HG02981 (cell line): Measurements from ENCODE around the gene ERCC2.
"Not testable (repeated sequence)": the region's sequence is repeated elsewhere in the genome, so short reads cannot be mapped to it uniquely, and the experiment has no call there.

ENCODE experiments used
- ATAC-seq: cut with Tn5 transposase; IDR thresholded peaks from one replicate; pipeline ENCODE4 v1.9.1; 2021; ENCODE audit warnings: mild to moderate bottlenecking, moderate library complexity; ENCODE audit not compliant: unreplicated experiment

The ERCC2 gene

GRCh38 chr19:45370410-45371204, at the start of gene ERCC2:
TSS of gene ERCC2 (minus strand) at chr19:45370573. CDS start at chr19:45370540, 33 bp downstream.
- peak; percentile 93 for ATAC-seq

- no peak for ATAC-seq
Observed at GRCh38 chr19:45419895-45420294, 49.5 kb upstream of the ERCC2 start.

GRCh38 chr19:45419396-45419795, 49.0 kb upstream of the ERCC2 start:
- ATAC-seq: no peak

DNA sequence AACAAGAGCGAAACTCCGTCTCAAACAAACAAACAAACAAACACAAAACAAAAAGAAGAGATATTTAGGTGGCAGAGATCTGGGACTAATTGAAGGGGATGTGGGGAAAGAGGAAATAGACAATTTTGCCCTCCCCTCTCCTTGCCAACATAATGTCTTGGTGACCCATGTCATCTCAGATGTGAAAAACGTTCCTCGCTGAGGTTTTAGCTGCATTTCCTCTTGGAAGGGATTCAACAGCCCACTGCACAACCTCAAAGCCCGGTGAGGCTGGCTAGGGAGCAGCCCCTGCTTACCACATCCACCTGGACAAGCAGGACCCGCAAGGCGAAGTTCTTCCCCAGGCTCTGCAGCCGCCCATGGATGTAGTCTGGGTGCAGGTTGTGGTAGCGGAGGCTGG, 48.4 kb upstream of the ERCC2 start:
- no peak for ATAC-seq

DNA sequence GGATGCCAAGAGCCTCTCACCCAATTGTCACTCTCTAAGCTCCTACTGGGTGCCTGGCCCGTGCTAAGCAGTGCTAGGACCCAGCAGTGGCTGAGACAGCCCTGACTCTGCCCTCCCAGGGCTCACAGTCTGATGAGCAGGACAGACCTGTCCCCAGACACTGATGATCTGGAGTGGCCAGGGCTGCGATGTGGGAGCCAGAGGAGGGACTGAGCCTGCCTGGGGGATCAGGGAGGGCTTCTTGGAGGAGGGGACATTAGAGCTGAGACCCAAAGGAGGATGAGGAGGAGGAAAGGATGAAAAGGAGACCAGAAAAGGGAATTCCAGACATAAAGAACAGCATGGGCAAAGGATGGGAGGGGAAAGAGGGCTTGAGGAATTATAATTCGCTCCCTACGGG, 46.8 kb upstream of the ERCC2 start:
- no peak for ATAC-seq

DNA sequence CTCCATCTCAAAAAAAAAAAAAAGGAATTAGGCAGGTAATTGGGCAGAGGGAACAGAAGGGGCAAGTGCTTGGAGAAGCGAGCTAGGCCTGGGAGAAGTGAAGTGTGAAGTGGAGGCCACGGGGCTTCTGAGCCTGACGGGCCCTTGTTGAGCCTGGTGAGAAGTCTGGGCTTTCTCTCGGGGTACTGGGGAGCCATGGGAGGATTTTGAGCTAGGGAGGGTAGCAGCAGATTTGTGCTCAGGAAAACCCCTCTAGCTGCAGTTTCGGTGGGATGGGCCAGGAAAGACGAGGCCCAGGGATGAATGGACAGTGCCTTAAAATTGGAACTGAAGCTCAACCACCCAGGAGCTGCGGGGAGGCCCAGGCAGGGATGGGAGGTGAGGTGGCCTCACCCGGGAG, 44.1 kb upstream of the ERCC2 start:
- no peak for ATAC-seq

- ATAC-seq: no peak
Observed at GRCh38 chr19:45413497-45413896, 43.1 kb upstream of the ERCC2 start.

DNA sequence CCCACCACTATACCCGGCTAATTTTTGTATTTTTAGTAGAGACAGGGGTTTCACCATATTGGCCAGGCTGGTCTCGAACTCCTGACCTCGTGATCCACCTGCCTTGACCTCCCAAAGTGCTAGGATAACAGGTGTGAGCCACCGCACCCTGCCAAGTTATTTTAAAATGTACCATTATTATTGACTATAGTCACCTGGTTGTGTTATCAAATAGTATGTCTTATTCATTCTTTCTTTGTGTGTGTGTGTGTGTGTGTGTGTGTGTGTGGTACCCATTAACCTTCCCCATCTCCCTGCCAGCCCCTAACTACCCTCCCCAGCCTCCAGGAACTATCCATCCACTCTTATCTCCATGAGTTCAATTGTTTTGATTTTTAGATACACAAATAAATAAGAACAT, 40.0 kb upstream of the ERCC2 start:
- ATAC-seq: not testable (repeated sequence)

DNA sequence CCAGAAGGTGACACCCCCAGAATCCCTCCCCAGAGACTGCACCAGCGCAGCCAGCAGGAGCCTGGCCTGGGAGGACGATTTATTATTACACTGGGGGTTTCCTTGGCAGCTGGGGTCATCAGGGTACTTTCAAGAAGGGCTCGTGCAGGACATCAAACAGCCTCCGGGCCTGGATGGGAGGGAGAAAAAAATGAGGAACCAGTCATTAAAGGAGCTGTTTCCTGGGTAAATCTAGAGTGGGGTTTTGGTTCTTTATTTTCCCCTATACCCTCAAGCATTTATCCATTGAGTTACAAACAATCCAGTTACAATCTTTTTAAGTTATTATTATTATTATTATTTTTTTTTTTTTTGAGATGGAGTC, 39.2 kb upstream of the ERCC2 start:
- ATAC-seq: no peak

DNA sequence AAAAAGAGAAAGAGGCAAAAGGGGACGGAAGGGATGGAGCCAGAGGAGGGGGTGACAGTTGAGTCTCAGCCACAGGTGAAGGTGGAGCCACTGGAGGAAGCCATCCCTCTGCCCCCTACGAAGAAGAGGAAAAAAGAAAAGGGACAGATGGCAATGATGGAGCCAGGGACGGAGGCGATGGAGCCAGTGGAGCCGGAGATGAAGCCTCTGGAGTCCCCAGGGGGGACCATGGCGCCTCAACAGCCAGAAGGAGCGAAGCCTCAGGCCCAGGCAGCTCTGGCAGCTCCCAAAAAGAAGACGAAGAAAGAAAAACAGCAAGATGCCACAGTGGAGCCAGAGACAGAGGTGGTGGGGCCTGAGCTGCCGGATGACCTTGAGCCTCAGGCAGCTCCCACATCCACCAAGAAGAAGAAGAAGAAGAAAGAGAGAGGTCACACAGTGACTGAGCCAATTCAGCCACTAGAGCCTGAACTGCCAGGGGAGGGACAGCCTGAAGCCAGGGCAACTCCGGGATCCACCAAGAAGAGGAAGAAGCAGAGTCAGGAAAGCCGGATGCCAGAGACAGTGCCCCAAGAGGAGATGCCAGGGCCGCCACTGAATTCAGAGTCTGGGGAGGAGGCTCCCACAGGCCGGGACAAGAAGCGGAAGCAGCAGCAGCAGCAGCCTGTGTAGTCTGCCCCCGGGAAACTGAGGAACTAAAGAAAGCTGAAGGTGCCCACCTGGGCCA, 38.6 kb upstream of the ERCC2 start:
- ATAC-seq: no peak

- ATAC-seq: no peak
Observed at GRCh38 chr19:45408121-45408520, 37.7 kb upstream of the ERCC2 start.

GRCh38 chr19:45407585-45407984, 37.2 kb upstream of the ERCC2 start:
- ATAC-seq: not testable (repeated sequence)

- no peak for ATAC-seq
Observed at GRCh38 chr19:45407091-45407375, 36.7 kb upstream of the ERCC2 start.

- peak; percentile 62 for ATAC-seq
Observed at GRCh38 chr19:45406226-45407090, 36.1 kb upstream of the ERCC2 start, which contains the start of gene POLR1G. TSS of gene POLR1G (plus strand) at chr19:45406644. CDS start at chr19:45406697, 53 bp downstream.

- peak; percentile 41 for ATAC-seq
Observed at GRCh38 chr19:45405435-45406225, 35.3 kb upstream of the ERCC2 start.

- ATAC-seq: no peak
Observed at GRCh38 chr19:45404557-45405434, 34.4 kb upstream of the ERCC2 start, which contains the start of gene PPP1R13L. TSS of gene PPP1R13L (minus strand) at chr19:45405069. CDS start at chr19:45398318, 6,751 bp downstream.

- no peak for ATAC-seq
Observed at GRCh38 chr19:45403781-45404556, 33.6 kb upstream of the ERCC2 start.

DNA sequence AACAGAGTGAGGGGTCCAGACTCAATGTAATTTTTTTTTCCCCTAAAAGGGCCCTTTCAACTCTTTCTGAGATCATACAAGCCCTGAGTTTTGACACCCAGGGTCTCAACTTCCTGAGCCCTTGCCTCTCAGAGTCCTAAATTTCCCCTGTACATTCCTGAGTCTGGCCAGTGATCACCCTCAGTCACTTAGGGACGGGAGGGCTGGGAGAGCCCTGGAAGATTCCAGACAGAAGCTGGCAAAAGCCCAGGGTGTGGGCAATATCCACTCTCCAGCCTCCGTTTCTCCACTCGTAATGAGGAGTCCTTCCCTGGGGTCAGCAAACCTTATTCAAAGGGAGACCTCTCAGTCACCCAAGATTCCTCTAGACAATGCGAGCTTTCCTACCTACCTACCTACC, 32.9 kb upstream of the ERCC2 start:
- ATAC-seq: no peak
